ENCODE data around the gene KRT39.

DNA sequence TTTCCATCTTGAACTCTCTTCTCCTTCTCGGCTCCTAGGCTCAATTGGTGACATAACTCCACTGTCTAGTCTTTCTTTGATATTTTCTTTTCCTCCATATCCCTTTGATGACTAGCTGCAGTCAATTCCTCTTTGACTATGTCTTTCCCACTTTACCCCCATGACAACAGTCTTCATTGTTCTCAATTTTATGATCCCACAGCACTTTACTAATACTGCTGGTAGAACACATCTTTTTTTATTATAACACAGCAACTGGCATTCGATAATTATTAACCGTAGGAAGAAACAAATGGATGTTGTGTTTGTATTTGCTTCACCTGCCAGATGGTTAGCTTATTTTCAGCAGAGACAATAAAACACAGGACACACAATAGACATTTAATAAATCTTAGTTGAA, 25.9 kb upstream of the KRT39 start:
- TF ChIP-seq POLR2AphosphoS5 (IDR thresholded peaks at IDR 0.05; ENCODE audit: borderline replicate concordance, low read depth, low read length) (no peak), EZH2 (IDR thresholded peaks at IDR 0.05) (no peak), FOXP2 (optimal IDR thresholded peaks at IDR 0.05; ENCODE audit: control extremely low read depth, extremely low read length, insufficient read depth) (no peak)

All from SK-N-MC (cell line).